Stimulated activated CD4-positive, alpha-beta T cell treated with anti-CD3 and anti-CD28 coated beads, Interleukin-12 subunit alpha, Interleukin-12 subunit beta, amount 100 ng/mL, for 4 hours (primary cell): ENCODE measurements around the gene SNCA.

ENCODE experiments used
- DNase-seq: peaks from one replicate; pipeline ENCODE4 v3.0.0-alpha.2; 2020

The SNCA gene

GRCh38 chr4:89836897-89837384 is at the start of gene SNCA:
Gene SNCA (minus strand): TSS chr4:89837161. CDS start chr4:89835667, 1,494 bp downstream.
- peak; percentile 32 for DNase-seq

GRCh38 chr4:89879215-89879614 is 42.3 kb upstream of the SNCA start:
- DNase-seq: no peak

- DNase-seq: no peak
Measured at GRCh38 chr4:89878611-89879010, 41.6 kb upstream of the SNCA start.

- no peak for DNase-seq
Measured at GRCh38 chr4:89876548-89876947, 39.6 kb upstream of the SNCA start.

- no peak for DNase-seq
Measured at GRCh38 chr4:89871211-89871610, 34.2 kb upstream of the SNCA start.

- no peak for DNase-seq
Measured at GRCh38 chr4:89868999-89869589, 32.1 kb upstream of the SNCA start.

GRCh38 chr4:89868276-89868675 is 31.3 kb upstream of the SNCA start:
- DNase-seq: no peak

- DNase-seq: no peak
Measured at GRCh38 chr4:89863533-89863932, 26.6 kb upstream of the SNCA start.

GRCh38 chr4:89860971-89861370 is 24.0 kb upstream of the SNCA start:
- no peak for DNase-seq

- no peak for DNase-seq
Measured at GRCh38 chr4:89855236-89855635, 18.3 kb upstream of the SNCA start.

GRCh38 chr4:89847571-89848325 is 10.8 kb upstream of the SNCA start:
- no peak for DNase-seq

GRCh38 chr4:89839558-89839957 is 2.6 kb upstream of the SNCA start:
- DNase-seq: no peak

GRCh38 chr4:89837993-89838390 is 1.0 kb upstream of the SNCA start:
- DNase-seq: no peak

GRCh38 chr4:89837385-89837992 is 528 bp upstream of the SNCA start:
- DNase-seq: no peak

GRCh38 chr4:89836031-89836745 is 773 bp downstream of the SNCA start:
- no peak for DNase-seq

- no peak for DNase-seq
Measured at GRCh38 chr4:89835413-89835812, 1.5 kb downstream of the SNCA start.

GRCh38 chr4:89834486-89835209 is 2.3 kb downstream of the SNCA start:
- no peak for DNase-seq

GRCh38 chr4:89829470-89830138 is 7.4 kb downstream of the SNCA start:
- DNase-seq: no peak

- DNase-seq: no peak
Measured at GRCh38 chr4:89823416-89823815, 13.5 kb downstream of the SNCA start.

- DNase-seq: no peak
Measured at GRCh38 chr4:89821612-89822011, 15.3 kb downstream of the SNCA start.

- no peak for DNase-seq
Measured at GRCh38 chr4:89820010-89820409, 17.0 kb downstream of the SNCA start.

- DNase-seq: no peak
Measured at GRCh38 chr4:89814362-89814761, 22.6 kb downstream of the SNCA start.
